ENCODE results near the gene CXCL6.

DNA sequence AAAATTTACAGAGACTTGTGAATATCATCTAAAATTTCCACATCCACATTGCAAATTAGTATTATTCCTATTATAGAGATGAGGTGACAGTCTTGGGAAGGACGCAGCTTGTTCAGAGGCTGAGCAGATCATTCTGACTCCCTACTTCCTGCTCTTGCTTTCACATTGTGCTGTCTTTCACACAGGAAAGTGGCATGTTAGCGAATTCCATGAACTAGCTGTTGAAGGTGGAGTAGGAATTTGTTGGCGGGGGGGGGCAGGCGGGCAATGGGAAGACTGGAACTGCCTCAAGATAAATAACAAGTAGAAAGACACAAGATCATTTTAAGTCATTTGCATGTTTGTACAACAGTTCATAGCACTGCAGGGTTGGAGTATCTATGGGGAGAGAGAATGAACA, 18.9 kb downstream of the CXCL6 start:
- TF ChIP-seq CTCF (IDR thresholded peaks at IDR 0.05) (no peak), EP300 (IDR thresholded peaks at IDR 0.05) (no peak), POLR2A (IDR thresholded peaks at IDR 0.05) (no peak)
